Colonic mucosa (tissue), 4 donors: ENCODE measurements around the gene TBX22. TPM values are rescaled to one million over a fixed set of nuclear protein-coding genes. Genes with fewer than 3 reads are reported as not detected.

Experiments used
- DNase-seq: peaks from one replicate; pipeline ENCODE4 v3.0.0-alpha.2; 2020
- H3K27ac ChIP-seq: fragments of 200-600 bp; one replicate; pipeline ENCODE4 v1.8.0; 2021
- H3K27me3 ChIP-seq: fragments of 200-600 bp; one replicate; pipeline ENCODE4 v1.8.0; 2021
- H3K36me3 ChIP-seq: fragments of 200-600 bp; one replicate; pipeline ENCODE4 v1.8.0; 2021
- H3K4me1 ChIP-seq: fragments of 200-600 bp; one replicate; pipeline ENCODE4 v1.8.0; 2021; ENCODE audit warnings: mild to moderate bottlenecking
- H3K4me3 ChIP-seq: fragments of 200-600 bp; one replicate; pipeline ENCODE4 v1.8.0; 2021
- H3K9ac ChIP-seq, 2 donors: one replicate each; pipeline ENCODE4 v1.7.0; 2013; ENCODE audit warnings: control low read depth in 2 of 2, low read depth in 2 of 2, low read length in 2 of 2
- H3K9me3 ChIP-seq: fragments of 200-600 bp; one replicate; pipeline ENCODE4 v1.8.0; 2021
- CTCF ChIP-seq: fragments of 200-600 bp; IDR thresholded peaks from one replicate; pipeline ENCODE4 v1.8.0; 2022; ENCODE audit warnings: antibody characterized with exemption, mild to moderate bottlenecking
- intact Hi-C: fragments of 100-400 bp; cut with DNase I; formaldehyde crosslinking; loops from one replicate; pipeline ENCODE4 v1.14.1; 2022
- total RNA-seq, 2 donors: library from RNA; stranded (reverse); fragmentation: NEBNext Ultra II Directional in 1 of 2; extraction: Animal tissue kit (Norgen Biotek cat#: 25700) in 1 of 2; gene quantifications; one replicate each; pipeline ENCODE4 v1.2.1, GENCODE V29; 2021
- donor health status: healthy.
- donor health status: DM: no; HTN: no; CAD: no.
- donor health status: DM: no; HTN: no; CAD: no.

TBX22 gene, protein sequence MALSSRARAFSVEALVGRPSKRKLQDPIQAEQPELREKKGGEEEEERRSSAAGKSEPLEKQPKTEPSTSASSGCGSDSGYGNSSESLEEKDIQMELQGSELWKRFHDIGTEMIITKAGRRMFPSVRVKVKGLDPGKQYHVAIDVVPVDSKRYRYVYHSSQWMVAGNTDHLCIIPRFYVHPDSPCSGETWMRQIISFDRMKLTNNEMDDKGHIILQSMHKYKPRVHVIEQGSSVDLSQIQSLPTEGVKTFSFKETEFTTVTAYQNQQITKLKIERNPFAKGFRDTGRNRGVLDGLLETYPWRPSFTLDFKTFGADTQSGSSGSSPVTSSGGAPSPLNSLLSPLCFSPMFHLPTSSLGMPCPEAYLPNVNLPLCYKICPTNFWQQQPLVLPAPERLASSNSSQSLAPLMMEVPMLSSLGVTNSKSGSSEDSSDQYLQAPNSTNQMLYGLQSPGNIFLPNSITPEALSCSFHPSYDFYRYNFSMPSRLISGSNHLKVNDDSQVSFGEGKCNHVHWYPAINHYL
- not detected for total RNA-seq

DNA sequence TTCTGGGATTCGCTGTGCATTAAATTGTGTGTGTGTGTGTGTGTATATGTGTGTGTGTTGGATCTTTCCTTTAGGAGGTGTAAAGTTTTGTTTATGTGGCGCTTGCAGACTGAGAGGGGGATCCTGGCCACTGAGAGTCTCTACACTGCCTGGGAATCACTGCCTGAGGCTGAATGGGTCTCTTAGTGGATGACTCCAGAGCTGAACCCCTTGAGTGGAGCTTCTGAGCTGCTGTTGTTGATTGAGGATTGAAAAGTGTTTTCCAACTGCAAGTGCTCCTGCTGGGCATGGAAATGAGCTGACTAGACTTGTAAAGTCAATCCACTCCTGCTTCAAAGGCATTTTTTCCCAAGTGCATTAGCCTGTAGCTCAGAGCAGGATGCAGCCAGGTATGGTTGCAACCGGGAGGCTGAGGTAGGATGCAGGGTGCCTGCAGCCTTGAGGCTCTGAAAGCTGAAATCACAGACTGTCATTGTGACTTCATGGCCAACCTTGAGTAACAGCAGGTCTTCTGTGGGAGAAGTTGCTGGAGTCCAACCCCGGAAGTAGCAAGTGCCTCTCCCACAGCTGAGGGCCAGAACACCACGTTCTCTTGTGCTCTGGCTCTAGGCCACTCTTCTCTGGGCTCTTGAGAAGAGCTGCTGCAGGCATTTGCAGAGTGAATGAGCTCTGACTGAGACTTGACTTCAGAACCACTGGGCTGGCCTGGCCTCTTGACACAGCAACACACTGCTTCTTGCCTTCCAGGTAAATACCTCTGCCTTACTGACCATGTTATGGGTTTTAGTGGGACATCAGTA lies at the start of gene TBX22:
Gene TBX22, plus strand, starts transcription at position 613 of the 800 bp plus-strand sequence. CDS start 7,517 bp downstream, outside the sequence.
- no peaks in the 10 kb centered on the region for H3K27me3 ChIP-seq
- no peak within 1 kb of the TSS for H3K27ac ChIP-seq

DNA sequence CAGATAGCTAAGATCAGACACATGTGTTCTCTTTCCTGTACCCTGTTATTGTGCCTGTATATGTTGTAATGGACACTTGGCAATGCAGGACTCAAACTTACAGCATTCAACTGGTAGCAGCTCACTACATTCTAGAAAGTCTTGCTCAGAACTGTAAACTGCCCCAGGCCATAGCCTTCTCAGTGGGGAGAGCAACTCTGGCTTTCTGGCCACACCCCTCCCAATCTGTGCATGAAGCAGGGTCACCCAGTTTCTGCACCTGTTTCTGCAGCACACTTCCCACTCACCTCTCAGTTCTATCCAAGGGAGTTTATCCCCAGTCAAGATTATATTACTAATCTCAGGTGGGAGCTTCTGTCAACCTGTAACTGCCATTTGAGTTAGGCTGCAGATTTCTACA lies 38.9 kb upstream of the TBX22 start:
- no peaks in the 10 kb centered on the region for H3K27me3 ChIP-seq
- H3K9ac ChIP-seq, result no peak overlapping the region
- no peaks in the 10 kb centered on the region for H3K36me3 ChIP-seq
- intact Hi-C loops, result no loop called here
- no peak overlapping the region for H3K4me3 ChIP-seq
- H3K4me1 ChIP-seq, result no peaks in the 10 kb centered on the region
- no peak for TF ChIP-seq CTCF
- H3K9me3 ChIP-seq, result no peaks in the 10 kb centered on the region
- H3K27ac ChIP-seq, result no peak overlapping the region
- DNase-seq, result no peak

More for the DNA sequence above, at the start of gene TBX22:
- no peaks in the 10 kb centered on the region for H3K4me1 ChIP-seq
- no peak for TF ChIP-seq CTCF
- no peaks in the 10 kb centered on the region for H3K9me3 ChIP-seq
- H3K9ac ChIP-seq, result no peak within 1 kb of the TSS
- DNase-seq, result no peak
- no peak within 1 kb of the TSS for H3K4me3 ChIP-seq
- intact Hi-C loops, result no loop called here
- no peaks in the 10 kb centered on the region for H3K36me3 ChIP-seq

GRCh38 chrX:80004458-80004857 lies 10.1 kb upstream of the TBX22 start:
- TF ChIP-seq CTCF, result no peak
- Histone ChIP-seq H3K4me1 (no peaks in the 10 kb centered on the region), H3K9ac (no peak overlapping the region), H3K27ac (no peak overlapping the region), H3K36me3 (no peaks in the 10 kb centered on the region), H3K27me3 (no peaks in the 10 kb centered on the region), H3K9me3 (no peaks in the 10 kb centered on the region), H3K4me3 (no peak overlapping the region)
- DNase-seq, result no peak
- intact Hi-C loops, result no loop called here

- Histone ChIP-seq H3K9ac (no peak overlapping the region), H3K4me1 (no peaks in the 10 kb centered on the region), H3K27me3 (no peaks in the 10 kb centered on the region), H3K9me3 (no peaks in the 10 kb centered on the region), H3K27ac (no peak overlapping the region), H3K36me3 (no peaks in the 10 kb centered on the region), H3K4me3 (no peak overlapping the region)
- no peak for TF ChIP-seq CTCF
- intact Hi-C loops, result no loop called here
- DNase-seq, result no peak
These were observed 3.0 kb upstream of the TBX22 start for GRCh38 chrX:80011522-80011921.

DNA sequence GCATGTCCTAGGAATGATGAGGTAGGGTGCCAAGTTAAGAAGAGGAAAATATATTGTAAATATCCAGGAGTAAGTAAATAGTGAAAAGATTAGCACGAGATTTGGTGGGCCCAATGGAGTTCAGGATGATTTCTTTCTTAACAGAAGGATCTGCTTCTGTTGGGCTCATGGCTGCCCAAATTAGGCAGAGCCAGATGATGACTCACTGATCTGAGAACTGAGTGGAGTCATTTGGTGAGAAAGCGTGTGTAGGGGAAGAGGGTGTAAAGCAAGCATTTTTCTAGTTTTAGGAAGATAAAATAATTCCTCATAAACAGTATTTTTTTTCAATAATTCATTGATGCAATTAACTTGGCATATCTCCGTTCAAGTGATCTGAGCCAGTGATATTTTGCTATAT lies 1.6 kb downstream of the TBX22 start:
- Histone ChIP-seq H3K4me1 (no peaks in the 10 kb centered on the region), H3K9ac (no peak overlapping the region), H3K36me3 (no peaks in the 10 kb centered on the region), H3K9me3 (no peaks in the 10 kb centered on the region), H3K27ac (no peak overlapping the region), H3K27me3 (no peaks in the 10 kb centered on the region), H3K4me3 (no peak overlapping the region)
- intact Hi-C loops, result no loop called here
- TF ChIP-seq CTCF, result no peak
- DNase-seq, result no peak
